ENCODE results near the gene IL15.

IL15 gene

DNA sequence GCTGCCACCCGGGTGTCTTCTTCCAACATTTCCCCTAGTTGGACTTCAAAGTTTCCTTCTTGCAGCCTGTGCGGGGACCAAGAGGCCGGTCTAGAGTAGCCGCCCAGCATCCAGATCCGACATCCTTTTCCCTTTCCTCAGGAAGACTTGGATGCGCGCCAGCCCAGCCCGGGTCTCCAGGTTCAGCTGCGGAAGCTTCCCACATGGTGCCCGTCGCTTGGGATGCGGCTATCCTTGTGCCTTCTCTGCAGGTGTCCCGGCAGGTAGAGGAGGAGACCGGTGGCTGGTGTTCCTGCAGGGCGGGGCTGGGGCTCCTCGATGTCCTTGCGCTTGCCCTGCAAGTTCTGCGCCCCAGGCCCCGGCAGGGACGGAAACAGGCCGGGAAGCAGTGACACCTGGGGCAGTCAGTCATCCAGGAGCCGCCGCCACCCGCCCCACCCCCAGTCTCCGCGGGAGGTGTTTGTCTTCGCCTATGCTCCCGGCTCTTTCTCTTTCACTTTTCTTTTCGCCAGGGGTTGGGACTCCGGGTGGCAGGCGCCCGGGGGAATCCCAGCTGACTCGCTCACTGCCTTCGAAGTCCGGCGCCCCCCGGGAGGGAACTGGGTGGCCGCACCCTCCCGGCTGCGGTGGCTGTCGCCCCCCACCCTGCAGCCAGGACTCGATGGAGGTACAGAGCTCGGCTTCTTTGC lies at the start of gene IL15:
Gene IL15 (plus strand): TSS at position 502 of the 689 bp plus-strand sequence. CDS start 82,882 bp downstream, outside the sequence.
- TF ChIP-seq EP300 (IDR thresholded peaks at IDR 0.05; ENCODE audit: borderline replicate concordance) (0 out of 2 replicates have a peak, but pooled peaks have one; percentile 10), CREB1 (IDR thresholded peaks at IDR 0.05; ENCODE audit: low read depth) (no peak), FOXM1 (IDR thresholded peaks at IDR 0.05; ENCODE audit: borderline replicate concordance, low read depth) (no peak), NFIC (IDR thresholded peaks at IDR 0.05) (peak; percentile 78), TEAD4 (IDR thresholded peaks at IDR 0.05) (no peak), TAF1 (IDR thresholded peaks at IDR 0.05; ENCODE audit: low read depth) (0 out of 2 replicates have a peak, but pooled peaks have one; percentile 5), RAD21 (IDR thresholded peaks at IDR 0.05; ENCODE audit: low read depth) (no peak), USF1 (IDR thresholded peaks at IDR 0.05) (no peak), EGR1 (IDR thresholded peaks at IDR 0.05) (no peak), ZBTB7A (IDR thresholded peaks at IDR 0.05; ENCODE audit: low read depth) (peak; percentile 44; the same call in 1 of the 2 replicates), TCF12 (IDR thresholded peaks at IDR 0.05; ENCODE audit: low read depth) (no peak; the same call in 1 of the 2 replicates), CEBPB (IDR thresholded peaks at IDR 0.05) (no peak), YY1 (IDR thresholded peaks at IDR 0.05; ENCODE audit: low read depth) (no peak)
- TF ChIP-seq, protein P1, sequence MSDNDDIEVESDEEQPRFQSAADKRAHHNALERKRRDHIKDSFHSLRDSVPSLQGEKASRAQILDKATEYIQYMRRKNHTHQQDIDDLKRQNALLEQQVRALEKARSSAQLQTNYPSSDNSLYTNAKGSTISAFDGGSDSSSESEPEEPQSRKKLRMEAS (IDR thresholded peaks at IDR 0.05), result peak; percentile 73; the same call in 1 of the 2 replicates
- TF ChIP-seq, protein P2, sequence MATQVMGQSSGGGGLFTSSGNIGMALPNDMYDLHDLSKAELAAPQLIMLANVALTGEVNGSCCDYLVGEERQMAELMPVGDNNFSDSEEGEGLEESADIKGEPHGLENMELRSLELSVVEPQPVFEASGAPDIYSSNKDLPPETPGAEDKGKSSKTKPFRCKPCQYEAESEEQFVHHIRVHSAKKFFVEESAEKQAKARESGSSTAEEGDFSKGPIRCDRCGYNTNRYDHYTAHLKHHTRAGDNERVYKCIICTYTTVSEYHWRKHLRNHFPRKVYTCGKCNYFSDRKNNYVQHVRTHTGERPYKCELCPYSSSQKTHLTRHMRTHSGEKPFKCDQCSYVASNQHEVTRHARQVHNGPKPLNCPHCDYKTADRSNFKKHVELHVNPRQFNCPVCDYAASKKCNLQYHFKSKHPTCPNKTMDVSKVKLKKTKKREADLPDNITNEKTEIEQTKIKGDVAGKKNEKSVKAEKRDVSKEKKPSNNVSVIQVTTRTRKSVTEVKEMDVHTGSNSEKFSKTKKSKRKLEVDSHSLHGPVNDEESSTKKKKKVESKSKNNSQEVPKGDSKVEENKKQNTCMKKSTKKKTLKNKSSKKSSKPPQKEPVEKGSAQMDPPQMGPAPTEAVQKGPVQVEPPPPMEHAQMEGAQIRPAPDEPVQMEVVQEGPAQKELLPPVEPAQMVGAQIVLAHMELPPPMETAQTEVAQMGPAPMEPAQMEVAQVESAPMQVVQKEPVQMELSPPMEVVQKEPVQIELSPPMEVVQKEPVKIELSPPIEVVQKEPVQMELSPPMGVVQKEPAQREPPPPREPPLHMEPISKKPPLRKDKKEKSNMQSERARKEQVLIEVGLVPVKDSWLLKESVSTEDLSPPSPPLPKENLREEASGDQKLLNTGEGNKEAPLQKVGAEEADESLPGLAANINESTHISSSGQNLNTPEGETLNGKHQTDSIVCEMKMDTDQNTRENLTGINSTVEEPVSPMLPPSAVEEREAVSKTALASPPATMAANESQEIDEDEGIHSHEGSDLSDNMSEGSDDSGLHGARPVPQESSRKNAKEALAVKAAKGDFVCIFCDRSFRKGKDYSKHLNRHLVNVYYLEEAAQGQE (IDR thresholded peaks at IDR 0.05; ENCODE audit: low read depth), result no peak

GRCh38 chr4:141587897-141588296 lies 48.5 kb upstream of the IL15 start:
- TF ChIP-seq CEBPB (IDR thresholded peaks at IDR 0.05) (no peak), NFIC (IDR thresholded peaks at IDR 0.05) (no peak), CREB1 (IDR thresholded peaks at IDR 0.05; ENCODE audit: low read depth) (no peak), EGR1 (IDR thresholded peaks at IDR 0.05) (no peak), ZBTB7A (IDR thresholded peaks at IDR 0.05; ENCODE audit: low read depth) (no peak), EP300 (IDR thresholded peaks at IDR 0.05; ENCODE audit: borderline replicate concordance) (no peak), FOXM1 (IDR thresholded peaks at IDR 0.05; ENCODE audit: borderline replicate concordance, low read depth) (no peak), TCF12 (IDR thresholded peaks at IDR 0.05; ENCODE audit: low read depth) (no peak), USF1 (IDR thresholded peaks at IDR 0.05) (no peak), TAF1 (IDR thresholded peaks at IDR 0.05; ENCODE audit: low read depth) (no peak), RAD21 (IDR thresholded peaks at IDR 0.05; ENCODE audit: low read depth) (no peak), YY1 (IDR thresholded peaks at IDR 0.05; ENCODE audit: low read depth) (no peak), TEAD4 (IDR thresholded peaks at IDR 0.05) (no peak)
- TF ChIP-seq, protein P1 (IDR thresholded peaks at IDR 0.05), result no peak
- TF ChIP-seq, protein P2 (IDR thresholded peaks at IDR 0.05; ENCODE audit: low read depth), result no peak

DNA sequence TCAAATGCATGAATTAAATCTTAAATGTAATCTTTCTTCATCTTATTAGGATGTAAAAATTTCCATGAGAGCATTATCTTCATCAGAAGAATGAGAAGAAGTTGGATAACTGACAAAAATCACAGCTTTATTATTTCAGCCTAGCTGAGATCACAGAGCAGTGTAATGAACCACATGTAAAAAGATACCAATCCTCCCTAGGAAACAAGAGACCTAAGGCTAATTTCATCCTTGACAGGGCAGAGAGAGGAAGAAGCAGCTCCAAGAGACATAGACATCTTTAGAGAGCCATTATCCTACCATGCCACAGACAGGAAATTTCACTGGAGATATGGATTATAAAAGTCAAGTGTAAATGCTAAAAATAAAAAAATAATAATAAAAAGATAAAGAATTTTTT lies 40.9 kb upstream of the IL15 start:
- TF ChIP-seq, protein P1 (IDR thresholded peaks at IDR 0.05), result no peak
- TF ChIP-seq CEBPB (IDR thresholded peaks at IDR 0.05), result no peak
- TF ChIP-seq CREB1 (IDR thresholded peaks at IDR 0.05; ENCODE audit: low read depth), result no peak
- TF ChIP-seq USF1 (IDR thresholded peaks at IDR 0.05), result no peak
- TF ChIP-seq RAD21 (IDR thresholded peaks at IDR 0.05; ENCODE audit: low read depth), result no peak
- no peak for TF ChIP-seq ZBTB7A (IDR thresholded peaks at IDR 0.05; ENCODE audit: low read depth)

DNA sequence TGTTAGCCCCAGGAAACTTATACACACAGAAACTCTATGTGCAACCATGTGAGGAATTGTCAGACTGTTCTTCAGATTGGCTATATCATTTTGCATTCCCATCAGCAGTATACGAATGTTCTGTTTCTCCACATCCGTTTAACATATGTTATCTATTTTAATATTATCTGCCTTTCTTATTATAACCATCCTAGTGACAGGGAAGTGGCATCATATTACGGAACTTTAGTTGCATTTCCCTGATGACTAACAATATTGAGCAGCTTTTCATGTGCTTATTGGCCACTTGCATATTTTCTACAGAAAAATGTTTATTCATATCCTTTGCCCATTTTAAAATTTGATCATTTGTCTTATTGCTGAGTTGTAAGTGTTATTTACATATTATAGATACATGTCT lies 36.5 kb upstream of the IL15 start:
- TF ChIP-seq EP300 (IDR thresholded peaks at IDR 0.05; ENCODE audit: borderline replicate concordance) (no peak), NFIC (IDR thresholded peaks at IDR 0.05) (no peak), TAF1 (IDR thresholded peaks at IDR 0.05; ENCODE audit: low read depth) (no peak), ZBTB7A (IDR thresholded peaks at IDR 0.05; ENCODE audit: low read depth) (no peak), FOXM1 (IDR thresholded peaks at IDR 0.05; ENCODE audit: borderline replicate concordance, low read depth) (no peak), CEBPB (IDR thresholded peaks at IDR 0.05) (no peak), TCF12 (IDR thresholded peaks at IDR 0.05; ENCODE audit: low read depth) (no peak), CREB1 (IDR thresholded peaks at IDR 0.05; ENCODE audit: low read depth) (no peak), TEAD4 (IDR thresholded peaks at IDR 0.05) (no peak), USF1 (IDR thresholded peaks at IDR 0.05) (no peak), EGR1 (IDR thresholded peaks at IDR 0.05) (no peak), YY1 (IDR thresholded peaks at IDR 0.05; ENCODE audit: low read depth) (no peak), RAD21 (IDR thresholded peaks at IDR 0.05; ENCODE audit: low read depth) (no peak)
- TF ChIP-seq, protein P1 (IDR thresholded peaks at IDR 0.05), result no peak
- TF ChIP-seq, protein P2 (IDR thresholded peaks at IDR 0.05; ENCODE audit: low read depth), result no peak
